CD4-positive, alpha-beta T cell treated with Interleukin-4 for 4 hours (primary cell): ENCODE measurements around the gene CLCN3.
"Not testable (repeated sequence)": the region's sequence is repeated elsewhere in the genome, so short reads cannot be mapped to it uniquely, and the experiment has no call there.

Source experiments
- DNase-seq: peaks from one replicate; pipeline ENCODE4 v3.0.0-alpha.2; 2020

CLCN3 gene

GRCh38 chr4:169658196-169658595 is 37.8 kb downstream of the CLCN3 start:
- no peak for DNase-seq

GRCh38 chr4:169658975-169659715 is 38.8 kb downstream of the CLCN3 start:
- no peak for DNase-seq

GRCh38 chr4:169659716-169660670 is 39.6 kb downstream of the CLCN3 start:
- peak; percentile 91 for DNase-seq

GRCh38 chr4:169660929-169661328 is 40.6 kb downstream of the CLCN3 start:
- DNase-seq = no peak

- DNase-seq = no peak
Observed at GRCh38 chr4:169661761-169662160, 41.4 kb downstream of the CLCN3 start.

- no peak for DNase-seq
Observed at GRCh38 chr4:169662206-169662605, 41.8 kb downstream of the CLCN3 start.

- no peak for DNase-seq
Observed at GRCh38 chr4:169663402-169663801, 43.0 kb downstream of the CLCN3 start.

- no peak for DNase-seq
Observed at GRCh38 chr4:169663831-169664230, 43.5 kb downstream of the CLCN3 start.

- no peak for DNase-seq
Observed at GRCh38 chr4:169664615-169665014, 44.2 kb downstream of the CLCN3 start.

GRCh38 chr4:169665046-169665737 is 44.8 kb downstream of the CLCN3 start:
- DNase-seq = no peak

- DNase-seq = no peak
Observed at GRCh38 chr4:169668069-169668721, 47.8 kb downstream of the CLCN3 start.

- DNase-seq = no peak
Observed at GRCh38 chr4:169675825-169676224, 55.4 kb downstream of the CLCN3 start.

GRCh38 chr4:169677150-169677748 is 56.9 kb downstream of the CLCN3 start:
- no peak for DNase-seq

GRCh38 chr4:169678486-169678885 is 58.1 kb downstream of the CLCN3 start:
- not testable (repeated sequence) for DNase-seq

GRCh38 chr4:169678951-169679591 is 58.7 kb downstream of the CLCN3 start:
- not testable (repeated sequence) for DNase-seq

- no peak for DNase-seq
Observed at GRCh38 chr4:169682372-169683047, 62.1 kb downstream of the CLCN3 start.

- DNase-seq = no peak
Observed at GRCh38 chr4:169689681-169690080, 69.3 kb downstream of the CLCN3 start.

- DNase-seq = no peak
Observed at GRCh38 chr4:169690787-169691186, 70.4 kb downstream of the CLCN3 start.

GRCh38 chr4:169698331-169698730 is 78.0 kb downstream of the CLCN3 start:
- no peak for DNase-seq

GRCh38 chr4:169707958-169708643 is 87.7 kb downstream of the CLCN3 start:
- no peak for DNase-seq

GRCh38 chr4:169715826-169716225 is 95.4 kb downstream of the CLCN3 start:
- no peak for DNase-seq
